ENCODE results near the gene MYBPH. TPM values are rescaled to one million over a fixed set of nuclear protein-coding genes. Genes with fewer than 3 reads are reported as not detected.

The MYBPH gene
- polyA plus RNA-seq, 2 donors = not detected

DNA sequence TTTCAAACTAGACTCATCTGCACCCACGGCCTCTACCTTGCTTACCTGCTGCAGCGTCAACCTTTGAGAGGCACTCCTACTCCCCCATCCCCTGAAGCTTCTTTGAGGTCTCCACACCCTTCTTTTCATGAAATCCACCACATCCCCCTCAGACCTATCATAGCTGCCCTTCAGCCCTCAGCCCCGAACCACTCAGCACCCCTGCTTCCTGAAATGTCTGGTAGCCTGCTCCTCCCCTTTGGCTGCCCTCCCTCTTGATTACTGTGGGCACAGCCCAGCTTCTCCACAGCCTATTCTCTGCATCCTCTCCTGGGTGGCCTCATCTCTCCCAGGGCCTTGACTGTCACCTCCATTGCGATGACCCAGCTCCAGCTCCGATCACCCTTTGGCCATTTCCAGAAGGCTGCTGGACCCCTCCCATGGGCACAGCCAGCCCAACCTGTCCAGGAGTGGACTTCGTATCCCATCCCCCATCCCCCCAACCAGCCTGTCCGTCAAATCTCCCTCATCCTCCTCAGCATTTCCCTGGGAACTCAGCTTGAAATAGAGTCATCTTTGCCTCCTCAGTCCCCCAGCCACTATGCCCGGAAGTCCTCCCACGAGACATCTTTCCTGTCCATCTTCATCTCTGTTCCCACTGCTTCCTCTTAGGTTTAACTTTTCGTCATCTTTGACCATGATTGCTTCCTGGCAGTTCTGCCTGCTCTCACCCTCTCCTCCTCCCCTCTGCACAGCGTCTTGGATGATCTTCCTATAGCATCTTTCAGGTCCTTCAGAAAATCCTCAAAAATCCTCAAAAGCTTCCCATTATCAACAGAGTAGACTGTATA, 54.2 kb downstream of the MYBPH start:
- Histone ChIP-seq H3K27me3 (ENCODE audit: control insufficient read depth in 1 of 2, insufficient read depth in 2 of 2, low read length in 2 of 2) (no peaks in the 10 kb centered on the region), H3K4me3 (ENCODE audit: low read depth in 1 of 2, low read length in 2 of 2) (no peak overlapping the region), H3K4me1 (ENCODE audit: control insufficient read depth in 2 of 2, insufficient read depth in 2 of 2, low read length in 1 of 2) (peaks cover 0 to 3% of the 10 kb centered on the region in 2 donors), H3K36me3 (ENCODE audit: control insufficient read depth in 2 of 2, insufficient read depth in 2 of 2, low read length in 1 of 2) (no peaks in the 10 kb centered on the region), H3K27ac (ENCODE audit: low read depth in 2 of 2, low read length in 1 of 2) (no peak overlapping the region), H3K9me3 (ENCODE audit: control insufficient read depth in 2 of 2, insufficient read depth in 1 of 2, low read depth in 1 of 2, low read length in 1 of 2) (no peaks in the 10 kb centered on the region)
- 61 to 63% methylated on average over 11 of the region's 11 CpGs for WGBS, 2 donors

- no peaks in the 10 kb centered on the region for H3K27me3 ChIP-seq (ENCODE audit: control insufficient read depth in 1 of 2, insufficient read depth in 2 of 2, low read length in 2 of 2)
- WGBS, 2 donors = 73 to 74% methylated on average over 7 of the region's 7 CpGs
Measured at GRCh38 chr1:203120325-203121153, 55.1 kb downstream of the MYBPH start.

More at GRCh38 chr1:203120325-203121153, 55.1 kb downstream of the MYBPH start:
- Histone ChIP-seq H3K4me1 (ENCODE audit: control insufficient read depth in 2 of 2, insufficient read depth in 2 of 2, low read length in 1 of 2) (peaks cover 0 to 3% of the 10 kb centered on the region in 2 donors), H3K9me3 (ENCODE audit: control insufficient read depth in 2 of 2, insufficient read depth in 1 of 2, low read depth in 1 of 2, low read length in 1 of 2) (no peaks in the 10 kb centered on the region), H3K4me3 (ENCODE audit: low read depth in 1 of 2, low read length in 2 of 2) (no peak overlapping the region), H3K27ac (ENCODE audit: low read depth in 2 of 2, low read length in 1 of 2) (no peak overlapping the region), H3K36me3 (ENCODE audit: control insufficient read depth in 2 of 2, insufficient read depth in 2 of 2, low read length in 1 of 2) (no peaks in the 10 kb centered on the region)

Other genes with a start within 250 kb of the MYBPH start
- gene KLHL12, start 248.6 kb downstream of the MYBPH start, polyA plus RNA-seq = 10 to 100 TPM; 10.7 to 11.5 TPM
- gene ADIPOR1, start 217.5 kb downstream of the MYBPH start, polyA plus RNA-seq = 10 to 100 TPM; 96.2 to 98.4 TPM
- 10 to 100 TPM; 29.9 to 72.5 TPM for gene CYB5R1, start 208.6 kb downstream of the MYBPH start, polyA plus RNA-seq
- 10 to 100 TPM; 24.2 to 38.6 TPM for gene TMEM183A, start 168.5 kb downstream of the MYBPH start, polyA plus RNA-seq
- gene PPFIA4, start 149.3 kb downstream of the MYBPH start, polyA plus RNA-seq = 1 to 10 TPM in 1 of 2 donors, under 1 TPM in 1; 0.84 to 4.1 TPM
- not detected for gene MYOG, start 89.8 kb downstream of the MYBPH start, polyA plus RNA-seq
- under 1 TPM; 0.22 to 0.26 TPM for gene ADORA1, start 48.1 kb downstream of the MYBPH start, polyA plus RNA-seq
- 10 to 100 TPM in 1 of 2 donors, 1 to 10 TPM in 1; 3.3 to 19.6 TPM for gene CHI3L1, start 10.9 kb upstream of the MYBPH start, polyA plus RNA-seq
- under 1 TPM in 1 of 2 donors, not detected in 1; 0.01 TPM for gene CHIT1, start 53.8 kb upstream of the MYBPH start, polyA plus RNA-seq
- 10 to 100 TPM in 1 of 2 donors, 1 to 10 TPM in 1; 9.4 to 27.3 TPM for gene BTG2, start 129.7 kb upstream of the MYBPH start, polyA plus RNA-seq
- gene FMOD, start 175.3 kb upstream of the MYBPH start, polyA plus RNA-seq = 1 to 10 TPM; 1.7 to 4.4 TPM